ENCODE measurements around the gene COL5A3.

The COL5A3 gene

DNA sequence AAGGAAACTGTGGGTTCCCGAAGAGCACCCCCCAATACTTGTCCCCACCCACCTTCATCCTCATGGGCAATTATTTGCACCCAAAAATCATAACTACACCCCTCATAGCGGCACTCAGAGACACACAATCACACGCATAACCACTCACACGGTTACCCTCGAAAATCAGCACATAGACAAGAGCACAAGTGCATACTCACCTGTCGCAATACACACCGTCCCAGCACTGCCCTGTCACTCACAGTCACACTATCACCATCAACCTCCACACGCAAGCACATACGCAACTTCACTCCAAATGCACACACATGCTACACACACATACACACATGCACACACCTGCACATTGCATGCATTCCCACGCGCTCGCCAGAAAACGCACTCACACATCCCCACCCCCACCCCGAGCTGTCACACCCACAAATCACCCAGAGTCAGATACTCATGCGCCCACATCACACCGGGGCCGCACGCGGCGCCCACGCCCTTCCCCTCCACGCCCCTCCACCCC, 535 bp downstream of the COL5A3 start:
- no peak for DNase-seq

GRCh38 chr19:10008184-10008765, 2.0 kb downstream of the COL5A3 start:
- DNase-seq = no peak

GRCh38 chr19:10007371-10008183, 2.7 kb downstream of the COL5A3 start:
- DNase-seq = no peak

- DNase-seq = no peak
These were observed 3.5 kb downstream of the COL5A3 start for GRCh38 chr19:10006752-10007323.

DNA sequence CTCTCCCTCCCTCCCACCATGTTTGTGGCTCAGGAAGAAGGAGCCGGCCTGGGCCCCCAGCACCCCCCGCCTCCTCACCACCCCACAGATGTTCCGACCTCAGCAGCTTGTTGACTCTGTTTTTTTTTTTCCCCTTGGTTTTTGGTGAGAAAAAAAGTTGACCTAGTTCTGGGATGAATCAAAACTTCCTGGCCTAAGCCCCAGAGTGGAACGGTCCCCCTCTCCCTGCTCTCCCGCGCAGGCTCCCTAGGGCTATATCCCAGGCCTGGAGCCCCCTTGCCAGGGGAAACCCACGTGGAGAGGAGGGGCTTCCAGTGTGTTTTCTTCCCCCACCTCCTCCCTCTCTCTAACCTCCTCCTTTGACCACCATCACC, 4.0 kb downstream of the COL5A3 start:
- DNase-seq = no peak

DNA sequence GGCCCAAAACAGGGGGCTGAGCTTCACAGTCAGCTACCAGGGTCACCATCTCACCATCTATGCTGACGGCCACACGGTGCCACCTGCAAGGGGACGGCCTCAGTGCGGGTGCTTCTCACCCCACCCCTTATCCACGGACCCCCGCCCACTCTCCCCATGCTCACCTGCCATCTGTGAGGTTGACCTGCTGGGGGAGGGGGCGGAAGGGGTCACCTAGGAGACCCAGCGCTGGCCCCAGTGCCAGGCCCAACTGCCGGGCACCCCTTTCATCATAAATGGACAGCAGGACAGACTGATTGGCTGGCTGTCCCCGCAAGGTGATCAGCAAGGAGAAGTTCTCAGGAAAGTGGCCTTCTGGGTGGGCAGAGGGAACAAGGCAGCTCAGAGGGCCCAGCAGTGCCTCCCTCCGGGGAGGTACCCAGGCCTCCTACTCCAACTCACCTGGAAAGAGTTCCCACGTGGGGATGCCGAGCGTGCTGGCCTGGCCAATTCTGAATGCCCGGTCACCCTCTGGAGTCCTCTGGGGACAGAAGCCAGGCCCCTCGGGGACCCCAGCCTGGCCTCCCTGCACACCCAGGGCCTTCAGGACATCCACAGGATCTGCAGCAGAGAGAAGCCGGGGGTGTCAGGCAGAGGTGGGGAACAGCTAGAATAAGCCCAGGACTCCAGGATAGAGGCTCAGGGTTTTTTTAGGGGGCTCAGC, 4.5 kb downstream of the COL5A3 start:
- no peak for DNase-seq

DNA sequence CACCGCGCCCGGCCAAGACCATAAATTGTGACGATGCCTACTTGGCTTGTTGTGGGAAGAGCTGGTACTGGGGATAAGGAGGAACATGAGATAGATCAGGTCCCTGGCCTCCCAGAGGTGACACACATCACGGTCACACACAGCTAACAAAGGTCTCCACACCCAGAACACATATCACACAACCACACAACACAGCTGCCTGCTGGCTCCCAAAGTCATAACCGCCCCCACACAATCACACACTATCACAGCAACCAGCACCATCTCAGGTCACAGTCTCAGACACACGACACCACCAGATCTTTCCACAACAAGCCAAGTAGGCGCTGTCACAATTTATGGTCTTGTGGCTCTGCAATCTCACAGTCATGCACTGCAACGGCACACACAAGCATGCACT, 5.7 kb downstream of the COL5A3 start:
- DNase-seq = no peak

- DNase-seq = no peak
These were observed 7.0 kb downstream of the COL5A3 start for GRCh38 chr19:10003271-10003670.

- no peak for DNase-seq
These were observed 8.4 kb downstream of the COL5A3 start for GRCh38 chr19:10001899-10002298.

- peak; percentile 12 for DNase-seq
These were observed 10.0 kb downstream of the COL5A3 start for GRCh38 chr19:10000171-10000826.

- no peak for DNase-seq
These were observed 13.8 kb downstream of the COL5A3 start for GRCh38 chr19:9996541-9996940.

DNA sequence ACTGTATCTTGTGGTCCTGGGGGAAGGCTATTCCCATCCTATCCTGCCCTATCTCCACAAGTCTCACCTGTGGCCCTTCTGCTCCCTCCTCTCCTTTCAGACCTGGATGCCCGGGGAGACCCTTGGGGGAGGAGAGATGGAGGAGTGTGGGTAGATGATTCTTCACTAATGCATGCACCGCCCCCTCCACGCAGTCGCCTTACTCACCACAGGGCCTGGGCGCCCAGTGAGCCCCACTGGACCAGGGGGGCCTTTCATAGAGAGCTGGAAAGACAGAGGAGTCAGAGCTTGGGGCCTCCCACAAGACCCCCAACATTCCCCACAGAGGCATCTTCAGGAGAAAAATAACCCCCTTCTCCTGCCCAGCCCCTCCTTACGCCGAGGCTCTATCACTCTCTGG, 14.3 kb downstream of the COL5A3 start:
- DNase-seq = no peak

DNA sequence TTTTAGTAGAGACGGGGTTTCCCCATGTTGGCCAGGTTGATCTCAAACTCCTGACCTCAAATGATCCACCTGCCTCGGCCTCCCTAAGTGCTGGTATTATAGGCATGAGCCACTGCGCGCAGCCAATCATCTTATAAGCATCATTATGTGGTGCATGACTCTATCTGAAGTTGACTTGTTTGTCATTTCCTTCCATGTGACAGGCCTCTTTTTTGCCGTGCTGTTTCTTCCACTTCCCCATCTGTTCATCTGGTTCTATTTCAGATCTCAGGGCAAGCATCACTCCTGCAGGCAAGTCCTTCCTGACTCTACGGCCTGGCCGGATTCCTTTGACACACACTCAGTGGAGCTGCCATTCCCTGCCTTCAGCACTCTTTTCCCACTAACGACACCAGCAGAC, 15.2 kb downstream of the COL5A3 start:
- DNase-seq = no peak

DNA sequence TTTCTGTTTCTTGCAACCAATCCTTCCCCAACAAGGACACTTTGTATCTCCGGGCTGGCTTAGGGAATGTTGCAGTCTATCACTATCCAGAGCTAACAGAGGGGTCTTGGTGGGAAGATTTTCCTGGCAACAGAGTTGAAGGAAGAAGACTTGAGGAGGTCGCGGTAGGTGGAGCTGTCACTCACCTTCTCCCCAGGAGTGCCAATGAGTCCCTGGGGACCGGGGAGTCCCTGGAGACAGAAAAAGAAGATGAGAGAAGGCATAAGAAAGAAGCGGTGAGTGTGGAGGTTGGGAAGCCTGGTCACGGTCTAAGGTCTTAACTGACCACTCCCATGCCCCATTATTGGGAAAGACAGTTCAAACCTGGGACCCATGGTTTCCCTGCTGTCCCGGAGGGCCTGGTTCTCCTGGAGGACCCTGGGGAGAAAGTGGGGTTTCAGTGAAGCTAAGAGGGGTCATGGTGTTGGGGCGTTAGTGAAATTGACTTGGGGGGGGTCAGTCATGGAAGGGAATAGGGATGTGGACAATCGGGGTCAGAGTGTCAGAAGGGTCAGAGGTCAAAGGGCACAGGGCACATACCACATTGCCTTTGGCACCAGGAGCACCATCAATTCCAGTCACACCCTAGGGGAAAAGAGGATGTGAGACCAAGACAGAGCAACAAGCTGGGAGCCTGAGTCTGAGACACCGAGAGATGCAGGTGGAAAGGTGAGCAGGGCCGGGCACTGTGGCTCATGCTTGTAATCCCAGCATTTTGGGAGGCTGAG, 18.7 kb downstream of the COL5A3 start:
- DNase-seq = no peak

- DNase-seq = no peak
These were observed 20.8 kb downstream of the COL5A3 start for GRCh38 chr19:9989504-9989903.

- DNase-seq = no peak
These were observed 23.5 kb downstream of the COL5A3 start for GRCh38 chr19:9986787-9987281.

- DNase-seq = no peak
These were observed 28.7 kb downstream of the COL5A3 start for GRCh38 chr19:9981406-9982260.

- DNase-seq = no peak
These were observed 38.2 kb downstream of the COL5A3 start for GRCh38 chr19:9972103-9972502.

DNA sequence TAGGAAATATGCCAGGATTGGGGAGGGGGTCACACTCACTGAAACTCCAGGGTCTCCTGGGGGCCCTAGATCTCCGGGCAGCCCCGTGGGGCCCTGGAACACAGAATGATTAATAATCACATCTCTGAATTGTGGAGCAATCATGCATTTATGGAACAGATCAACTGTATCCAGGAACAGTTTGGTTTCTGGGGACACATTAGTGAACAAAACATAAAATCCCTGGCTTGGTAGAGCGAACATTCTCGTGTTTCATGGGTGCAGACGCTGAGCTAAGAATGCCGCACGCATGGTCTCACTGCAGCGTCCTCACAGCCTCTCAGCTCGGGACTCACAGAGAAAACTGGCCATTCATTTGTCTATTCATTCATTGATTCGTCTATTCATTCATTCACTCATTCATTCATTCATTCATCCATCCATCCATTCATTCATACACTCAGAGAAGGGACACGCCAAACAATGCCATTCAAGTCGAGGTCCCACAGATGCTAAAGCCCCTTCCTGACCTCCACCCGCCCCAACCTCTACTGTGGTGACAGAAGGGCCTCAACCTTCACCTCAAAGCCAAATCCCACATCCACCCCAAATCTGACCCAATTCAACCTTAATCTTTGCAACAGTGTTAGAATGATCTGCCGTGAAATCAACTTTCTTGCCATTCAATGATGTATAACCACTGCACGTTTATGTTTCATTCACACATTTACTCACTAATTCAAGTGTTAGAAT, 39.0 kb downstream of the COL5A3 start:
- DNase-seq = no peak

DNA sequence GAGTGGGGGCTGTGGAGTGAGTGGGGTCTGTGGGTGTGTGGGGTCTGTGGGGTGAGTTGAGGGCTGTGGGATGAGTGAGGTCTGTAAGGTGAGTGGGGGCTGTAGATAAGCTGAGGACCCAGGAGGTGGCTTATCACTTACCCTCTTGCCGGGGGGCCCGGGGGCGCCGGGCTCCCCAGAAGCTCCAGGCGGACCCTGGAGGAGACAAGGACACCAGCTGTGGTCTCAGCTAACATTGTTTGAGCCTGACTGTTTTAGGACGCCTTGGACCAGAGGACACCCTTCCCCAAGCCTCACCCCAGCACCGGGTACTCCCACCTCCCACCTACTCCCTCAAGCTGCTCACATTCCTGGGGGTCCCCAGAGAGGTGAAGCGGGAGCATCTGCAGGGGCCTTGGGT, 39.8 kb downstream of the COL5A3 start:
- no peak for DNase-seq

DNA sequence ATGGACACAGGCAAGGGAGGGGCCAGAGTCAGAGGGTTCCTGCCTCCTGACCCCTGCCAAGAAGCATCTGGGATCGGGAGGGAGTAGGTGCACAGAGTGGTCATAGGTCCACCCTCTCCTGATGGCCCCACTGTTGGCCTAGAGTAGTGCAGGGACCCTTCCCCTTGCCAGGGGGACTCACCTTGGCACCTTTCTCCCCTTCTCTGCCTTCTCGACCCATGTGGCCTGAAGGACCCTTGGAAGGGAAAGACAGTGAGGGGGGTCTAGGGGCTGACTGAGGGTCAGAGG, 40.7 kb downstream of the COL5A3 start:
- DNase-seq = no peak

Data from NCI-H2029 (cell line).